ENCODE measurements around the gene PTPRD. TPM values are rescaled to one million over a fixed set of nuclear protein-coding genes. Genes with fewer than 3 reads are reported as not detected.

The PTPRD gene
- total RNA-seq, 2 donors from 2014 or later, result 19.6 to 101 TPM

GRCh38 chr9:8782237-8782636, 1830.6 kb downstream of the PTPRD start:
- Histone ChIP-seq H3K9me3 (no peaks in the 10 kb centered on the region), H3K4me1 (ENCODE audit: control insufficient read depth in 1 of 2, low read depth in 2 of 2) (peaks cover 3 to 68% of the 10 kb centered on the region in 2 donors), H3K36me3 (no peaks in the 10 kb centered on the region), H3K4me3 (no peak overlapping the region), H3K27ac (peak overlapping the region in 1 of 2 donors; percentile 69), H3K27me3 (replicated peaks; ENCODE audit: insufficient read depth) (no peaks in the 10 kb centered on the region)
- no peak for TF ChIP-seq CTCF (IDR thresholded peaks at IDR 0.05)
- DNase-seq (ENCODE audit: low spot score), result no peak
- ATAC-seq (ENCODE audit: insufficient number of reproducible peaks, low FRiP score, low read depth), result no peak

- H3K4me1 ChIP-seq (ENCODE audit: control insufficient read depth in 1 of 2, low read depth in 2 of 2), result peaks cover 3 to 67% of the 10 kb centered on the region in 2 donors
- no peak for TF ChIP-seq CTCF (IDR thresholded peaks at IDR 0.05)
- ATAC-seq (ENCODE audit: insufficient number of reproducible peaks, low FRiP score, low read depth) (no peak), DNase-seq (ENCODE audit: low spot score) (no peak)
- no peaks in the 10 kb centered on the region for H3K36me3 ChIP-seq
- no peaks in the 10 kb centered on the region for H3K27me3 ChIP-seq (replicated peaks; ENCODE audit: insufficient read depth)
- H3K27ac ChIP-seq, result no peak overlapping the region
- no peaks in the 10 kb centered on the region for H3K9me3 ChIP-seq
- H3K4me3 ChIP-seq, result no peak overlapping the region
Observed at GRCh38 chr9:8781458-8781857, 1831.3 kb downstream of the PTPRD start.

GRCh38 chr9:8780386-8780785, 1832.4 kb downstream of the PTPRD start:
- Histone ChIP-seq H3K4me1 (ENCODE audit: control insufficient read depth in 1 of 2, low read depth in 2 of 2) (peaks cover 3 to 59% of the 10 kb centered on the region in 2 donors), H3K27ac (no peak overlapping the region), H3K9me3 (no peaks in the 10 kb centered on the region), H3K4me3 (no peak overlapping the region), H3K27me3 (replicated peaks; ENCODE audit: insufficient read depth) (no peaks in the 10 kb centered on the region), H3K36me3 (no peaks in the 10 kb centered on the region)
- ATAC-seq (ENCODE audit: insufficient number of reproducible peaks, low FRiP score, low read depth) (no peak), DNase-seq (ENCODE audit: low spot score) (no peak)
- no peak for TF ChIP-seq CTCF (IDR thresholded peaks at IDR 0.05)

GRCh38 chr9:8779478-8779877, 1833.3 kb downstream of the PTPRD start:
- no peaks in the 10 kb centered on the region for H3K36me3 ChIP-seq
- peaks cover 3 to 50% of the 10 kb centered on the region in 2 donors for H3K4me1 ChIP-seq (ENCODE audit: control insufficient read depth in 1 of 2, low read depth in 2 of 2)
- H3K27me3 ChIP-seq (replicated peaks; ENCODE audit: insufficient read depth), result no peaks in the 10 kb centered on the region
- H3K27ac ChIP-seq, result peak overlapping the region in 1 of 2 donors; percentile 48
- no peak for ATAC-seq (ENCODE audit: insufficient number of reproducible peaks, low FRiP score, low read depth)
- no peak overlapping the region for H3K4me3 ChIP-seq
- no peaks in the 10 kb centered on the region for H3K9me3 ChIP-seq
- DNase-seq (ENCODE audit: low spot score), result no peak
- TF ChIP-seq CTCF (IDR thresholded peaks at IDR 0.05), result no peak

- ATAC-seq (ENCODE audit: insufficient number of reproducible peaks, low FRiP score, low read depth), result no peak
- peaks cover 0 to 44% of the 10 kb centered on the region in 2 donors for H3K4me1 ChIP-seq (ENCODE audit: control insufficient read depth in 1 of 2, low read depth in 2 of 2)
- no peaks in the 10 kb centered on the region for H3K9me3 ChIP-seq
- H3K27me3 ChIP-seq (replicated peaks; ENCODE audit: insufficient read depth), result no peaks in the 10 kb centered on the region
- DNase-seq (ENCODE audit: low spot score), result no peak
- H3K36me3 ChIP-seq, result no peaks in the 10 kb centered on the region
- H3K4me3 ChIP-seq, result peak overlapping the region; percentile 46
- TF ChIP-seq CTCF (IDR thresholded peaks at IDR 0.05), result no peak
- no peak overlapping the region for H3K27ac ChIP-seq
Observed at GRCh38 chr9:8778356-8778755, 1834.4 kb downstream of the PTPRD start.
